Naive thymus-derived CD8-positive, alpha-beta T cell (primary cell): ENCODE data around the gene BLVRB. TPM values are rescaled to one million over a fixed set of nuclear protein-coding genes. Genes with fewer than 3 reads are reported as not detected.
"Not testable (repeated sequence)": the region's sequence is repeated elsewhere in the genome, so short reads cannot be mapped to it uniquely, and the experiment has no call there.

Experiments
- ATAC-seq, 2 donors: fragments of 150-1000 bp; cut with Tn5 transposase in 1 of 2; sonication (Bioruptor Pico), chemical (Tn5 transposase) in 1 of 2; 1 replicate in 1 of 2; 2 replicates in 1 of 2; pipeline ENCODE4 v1.10.0; 2021; ENCODE audit warnings: mild to moderate bottlenecking in 2 of 2, moderate library complexity in 2 of 2
- POLR2A ChIA-PET: fragments of 350-600 bp; sonication (Branson Sonifier 250); formaldehyde crosslinking; loops from one replicate; lab custom pipeline; 2021; ENCODE audit warnings: antibody characterized with exemption; lab: Charles Lee
- DNase-seq, 10 donors: peaks; one replicate each; pipeline versions ENCODE4 v3.0.0 to v3.0.0-alpha.2; 2020 to 2022
- H3K27ac Mint-ChIP-seq, 10 donors: one replicate each; pipeline ENCODE4 v1.8.0; 2020 to 2022; ENCODE audit warnings: mild to moderate bottlenecking in 10 of 10, mixed read lengths in 10 of 10, moderate library complexity in 4 of 10, inconsistent platforms in 1 of 10
- H3K27me3 Mint-ChIP-seq, 5 donors: one replicate each; pipeline ENCODE4 v1.8.0; 2021 to 2022; ENCODE audit warnings: mixed read lengths in 5 of 5
- H3K36me3 Mint-ChIP-seq, 3 donors: one replicate each; pipeline ENCODE4 v1.8.0; 2020 to 2022; ENCODE audit warnings: mixed read lengths in 3 of 3, mild to moderate bottlenecking in 2 of 3, inconsistent platforms in 1 of 3
- H3K4me1 Mint-ChIP-seq, 4 donors: one replicate each; pipeline ENCODE4 v1.8.0; 2021 to 2022; ENCODE audit warnings: mixed read lengths in 4 of 4
- H3K4me3 Mint-ChIP-seq, 10 donors: one replicate each; pipeline ENCODE4 v1.8.0; 2020 to 2022; ENCODE audit warnings: mild to moderate bottlenecking in 10 of 10, mixed read lengths in 10 of 10, moderate library complexity in 6 of 10, inconsistent platforms in 1 of 10
- H3K9me3 Mint-ChIP-seq, 9 donors: one replicate each; pipeline ENCODE4 v1.8.0; 2020 to 2022; ENCODE audit warnings: mixed read lengths in 9 of 9, mild to moderate bottlenecking in 3 of 9, inconsistent platforms in 1 of 9, moderate library complexity in 1 of 9
- polyA plus RNA-seq, 3 donors: library from polyadenylated mRNA; unstranded; fragments of 300-500 nt; fragmentation: Illumina TruSeq; gene quantifications; one replicate each; pipeline ENCODE4 v1.2.3, GENCODE V29; 2021
- total RNA-seq, 8 experiments: library from RNA in 2 of 8; stranded (reverse) in 2 of 8; gene quantifications; one replicate each; pipeline ENCODE4 v1.2.3 and lab custom pipeline; 2021 to 2026

BLVRB gene
- total and polyA plus RNA-seq, 5 experiments from 2014 or later, result 11.8 to 27.8 (median 17.3) TPM

DNA sequence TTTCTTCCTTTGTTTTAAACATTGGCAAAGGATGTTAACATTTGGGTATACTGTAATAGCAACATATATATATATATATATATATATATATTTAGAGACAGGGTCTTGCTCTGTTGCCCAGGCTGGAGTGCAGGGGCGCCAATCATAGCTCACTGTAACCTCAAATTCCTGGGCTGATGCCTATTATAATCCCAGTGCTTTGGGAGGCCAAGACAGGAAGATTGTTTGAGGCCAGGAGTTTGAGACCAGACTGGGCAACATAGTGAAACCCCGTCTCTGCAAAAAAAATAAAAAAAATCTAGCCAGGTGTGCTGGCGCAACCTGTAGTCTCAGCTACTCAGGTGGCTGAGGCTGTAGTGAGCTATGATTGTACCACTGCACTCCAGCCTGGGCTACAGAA lies 5.4 kb downstream of the BLVRB start:
- no peak for ATAC-seq
- Mint-ChIP-seq H3K36me3 (peaks cover 0 to 2% (median 0%) of the 10 kb centered on the region in 3 donors), H3K4me3 (no peak overlapping the region), H3K27me3 (no peaks in the 10 kb centered on the region), H3K9me3 (no peaks in the 10 kb centered on the region), H3K27ac (no peak overlapping the region), H3K4me1 (peaks cover 10 to 27% (median 13%) of the 10 kb centered on the region in 4 donors)
- POLR2A ChIA-PET, result no interaction called here
- DNase-seq, result no peak

DNA sequence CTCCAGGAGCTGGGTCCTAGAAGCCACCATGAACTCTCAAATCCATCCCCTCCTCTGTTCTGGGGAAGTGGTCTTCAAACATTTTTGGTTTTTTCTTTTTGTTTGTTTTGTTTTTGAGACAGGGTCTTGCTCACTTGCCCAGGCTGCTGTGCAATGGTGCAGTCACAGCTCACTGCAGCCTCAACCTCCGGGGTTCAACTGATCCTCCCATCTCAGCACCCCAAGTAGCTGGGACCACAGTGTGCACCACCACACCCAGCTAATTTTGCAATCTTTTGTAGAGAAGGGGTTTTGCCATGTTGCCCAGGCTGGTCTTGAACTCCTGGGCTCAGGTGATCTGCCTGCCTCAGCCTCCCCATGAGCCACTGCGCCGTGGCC lies 7.0 kb downstream of the BLVRB start:
- no peak overlapping the region for H3K27ac Mint-ChIP-seq
- peaks cover 0 to 2% (median 0%) of the 10 kb centered on the region in 3 donors for H3K36me3 Mint-ChIP-seq
- no peaks in the 10 kb centered on the region for H3K27me3 Mint-ChIP-seq
- H3K4me3 Mint-ChIP-seq, result no peak overlapping the region
- POLR2A ChIA-PET, result no interaction called here
- H3K4me1 Mint-ChIP-seq, result peaks cover 0 to 18% (median 5%) of the 10 kb centered on the region in 4 donors
- no peak for DNase-seq
- ATAC-seq, result no peak
- no peaks in the 10 kb centered on the region for H3K9me3 Mint-ChIP-seq

DNA sequence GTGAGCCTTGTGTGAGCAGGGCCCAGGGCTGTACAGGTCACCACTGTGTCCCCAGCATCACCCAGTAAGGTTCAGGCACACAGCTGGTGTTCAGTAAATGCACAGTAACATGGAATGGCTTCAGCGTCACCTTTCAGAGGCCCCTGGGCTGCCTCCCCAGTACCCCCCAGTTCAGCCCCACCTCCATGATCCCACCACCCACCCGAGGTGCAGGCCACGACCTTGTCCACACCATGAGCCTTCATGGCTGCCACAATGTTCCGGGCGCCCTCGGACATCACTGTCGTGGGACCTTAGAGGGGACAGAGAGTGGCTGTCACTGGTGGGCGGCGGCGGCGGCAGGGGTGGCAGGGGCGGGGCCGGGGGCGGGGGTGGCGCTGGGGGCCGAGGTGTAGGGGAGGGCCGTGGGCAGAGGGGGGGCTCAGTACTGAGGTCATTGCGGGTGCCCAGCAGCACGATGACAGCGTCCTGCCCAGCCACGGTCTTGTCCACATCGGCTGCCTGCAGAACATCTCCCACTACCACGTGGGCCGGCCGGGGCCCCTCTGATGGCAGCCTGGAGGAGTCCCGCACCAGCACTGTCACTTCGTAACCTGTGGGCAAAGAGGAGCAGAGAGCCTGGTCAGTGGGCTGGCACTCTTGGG lies 7.5 kb downstream of the BLVRB start:
- DNase-seq (no peak), ATAC-seq (no peak)
- Mint-ChIP-seq H3K36me3 (peaks cover 0 to 2% (median 0%) of the 10 kb centered on the region in 3 donors), H3K4me1 (peaks cover 0 to 16% (median 5%) of the 10 kb centered on the region in 4 donors), H3K9me3 (no peaks in the 10 kb centered on the region), H3K27ac (no peak overlapping the region), H3K4me3 (no peak overlapping the region), H3K27me3 (no peaks in the 10 kb centered on the region)
- POLR2A ChIA-PET, result no interaction called here

DNA sequence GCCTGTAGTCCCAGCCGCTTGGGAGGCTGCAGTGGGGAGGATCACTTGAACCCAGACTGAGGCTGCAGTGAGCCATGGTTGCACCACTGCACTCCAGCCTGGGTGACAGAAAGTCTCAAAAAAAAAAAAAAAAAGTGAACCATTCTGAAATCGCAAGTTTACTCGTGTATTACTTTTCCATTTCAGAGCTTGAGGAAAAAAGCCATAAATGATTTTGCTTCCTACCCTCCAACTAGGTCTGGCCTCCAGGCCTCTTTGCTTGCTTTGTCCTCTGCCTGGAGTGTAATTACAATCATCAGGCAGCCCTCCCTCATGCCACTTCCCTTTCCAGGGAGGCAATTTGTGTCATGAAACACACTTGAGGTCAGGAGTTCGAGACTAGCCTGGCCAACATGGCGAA lies 8.5 kb downstream of the BLVRB start:
- Mint-ChIP-seq H3K9me3 (no peaks in the 10 kb centered on the region), H3K36me3 (peaks cover 0 to 2% (median 0%) of the 10 kb centered on the region in 3 donors), H3K4me3 (no peak overlapping the region), H3K27ac (no peak overlapping the region), H3K4me1 (peaks cover 0 to 11% (median 5%) of the 10 kb centered on the region in 4 donors), H3K27me3 (no peaks in the 10 kb centered on the region)
- ATAC-seq, result no peak
- POLR2A ChIA-PET, result interaction anchor here (0.7 kb wide), 1 partner anchor 146 kb away, joined by 3 read pairs; no protein-coding TSS in a partner anchor
- DNase-seq, result no peak

DNA sequence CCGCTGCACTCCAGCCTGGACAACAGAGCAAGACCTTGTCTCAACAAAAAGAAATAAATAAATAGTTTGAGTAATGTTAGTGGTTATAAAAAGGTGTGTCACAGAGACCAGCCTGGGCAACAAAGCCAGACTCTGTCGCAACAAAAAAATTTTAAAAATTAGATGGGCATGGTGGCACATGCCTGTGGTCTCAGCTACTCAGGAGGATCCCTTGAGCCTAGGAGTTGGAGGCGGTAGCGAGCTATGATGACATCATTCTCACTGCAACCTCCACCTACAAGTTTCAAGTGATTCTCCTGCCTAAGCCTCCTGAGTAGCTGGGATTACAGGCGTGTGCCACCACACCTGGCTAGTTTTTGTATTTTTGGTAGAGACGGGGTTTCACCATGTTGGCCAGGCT lies 11.6 kb downstream of the BLVRB start:
- DNase-seq, H3K4me1 Mint-ChIP-seq, H3K9me3 Mint-ChIP-seq, H3K27ac Mint-ChIP-seq, ATAC-seq, H3K36me3 Mint-ChIP-seq, H3K4me3 Mint-ChIP-seq, H3K27me3 Mint-ChIP-seq: not testable (repeated sequence)
- POLR2A ChIA-PET, result interaction anchor here (0.6 to 1.3 kb wide), 2 partner anchors 17 to 149 kb away, joined by 3 to 5 read pairs; no protein-coding TSS in a partner anchor

DNA sequence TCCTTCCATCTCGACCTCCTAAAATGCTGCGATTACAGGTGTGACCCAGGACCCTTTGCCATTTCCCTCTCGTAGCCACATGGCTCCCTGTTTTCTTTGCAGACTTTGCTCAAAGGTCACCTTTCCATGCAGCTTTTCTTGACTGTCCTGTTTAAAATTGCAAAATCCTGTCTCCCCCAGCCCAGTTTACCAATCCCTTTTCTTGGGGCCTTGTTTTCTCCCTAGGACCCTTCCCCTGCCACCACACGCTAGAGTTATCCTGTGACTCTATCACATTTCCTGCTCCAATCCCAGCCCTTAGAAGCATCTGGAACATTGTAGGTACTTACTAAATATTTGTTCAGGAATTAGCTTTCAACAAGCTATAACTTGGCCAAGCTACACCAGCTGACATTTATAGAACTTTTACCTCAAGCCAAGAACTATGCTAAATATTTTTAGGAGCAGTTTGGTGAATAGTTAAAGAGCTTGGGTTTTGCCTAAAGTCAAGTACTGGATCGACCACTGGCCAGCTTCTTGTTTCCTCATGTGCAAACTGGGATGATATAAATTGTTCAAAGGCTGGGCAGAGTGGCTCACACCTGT lies 12.3 kb downstream of the BLVRB start:
- Mint-ChIP-seq H3K27ac (no peak overlapping the region), H3K4me3 (no peak overlapping the region), H3K36me3 (peaks cover 0 to 7% (median 4%) of the 10 kb centered on the region in 3 donors), H3K4me1 (no peaks in the 10 kb centered on the region), H3K9me3 (no peaks in the 10 kb centered on the region), H3K27me3 (no peaks in the 10 kb centered on the region)
- POLR2A ChIA-PET, result interaction anchor here (0.6 to 1.3 kb wide), 2 partner anchors 17 to 148 kb away, joined by 3 to 5 read pairs; no protein-coding TSS in a partner anchor
- no peak for DNase-seq
- ATAC-seq, result no peak

DNA sequence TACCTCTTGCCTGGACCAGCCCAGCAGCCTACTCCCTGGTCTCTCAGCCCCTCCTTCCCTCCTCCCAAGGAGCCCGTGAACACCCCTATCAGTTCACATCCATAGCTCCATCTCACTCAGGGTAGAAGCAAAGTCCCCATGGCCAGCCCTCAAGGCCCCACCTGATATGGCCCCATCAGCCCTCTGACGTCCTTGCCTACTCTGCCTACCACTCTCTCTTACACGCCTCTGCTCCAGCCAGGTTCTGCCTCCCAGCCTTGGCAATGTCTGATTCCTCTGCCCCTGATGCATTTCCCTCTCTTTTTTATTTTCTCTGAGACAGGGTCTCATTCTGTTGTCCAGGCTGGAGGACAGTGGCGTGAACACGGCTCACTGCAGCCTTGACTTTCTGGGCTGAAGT lies 13.5 kb downstream of the BLVRB start:
- Mint-ChIP-seq H3K4me1 (no peaks in the 10 kb centered on the region), H3K27me3 (no peaks in the 10 kb centered on the region), H3K9me3 (no peaks in the 10 kb centered on the region), H3K27ac (peak overlapping the region in 1 of 10 donors; percentile 18), H3K4me3 (no peak overlapping the region), H3K36me3 (peaks cover 0 to 5% (median 4%) of the 10 kb centered on the region in 3 donors)
- no peak for DNase-seq
- POLR2A ChIA-PET, result interaction anchor here (0.6 to 1.0 kb wide), 2 partner anchors 103 to 265 kb away, joined by 3 read pairs; partner anchors contain the start of gene PLD3
- no peak for ATAC-seq

DNA sequence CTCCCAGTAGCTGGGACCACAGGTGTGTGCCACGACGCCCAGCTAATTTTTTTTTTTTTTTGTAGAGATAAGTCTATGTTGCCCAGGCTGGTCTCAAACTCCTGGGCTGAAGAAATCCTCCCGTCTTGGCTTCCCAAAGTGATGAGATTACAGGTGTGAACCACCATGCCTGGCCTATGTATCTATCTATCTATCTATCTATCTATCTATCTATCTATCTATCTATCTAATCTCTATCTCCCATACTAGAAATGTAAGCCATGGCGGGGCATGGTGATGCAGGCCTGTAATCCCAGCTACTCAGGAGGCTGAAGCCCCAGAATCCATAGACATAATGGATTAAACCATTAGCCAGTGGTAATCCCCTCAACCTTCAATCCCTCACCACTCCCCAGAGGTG lies 14.9 kb downstream of the BLVRB start:
- H3K4me3 Mint-ChIP-seq, result no peak overlapping the region
- peaks cover 0 to 5% (median 4%) of the 10 kb centered on the region in 3 donors for H3K36me3 Mint-ChIP-seq
- H3K27ac Mint-ChIP-seq, result no peak overlapping the region
- H3K27me3 Mint-ChIP-seq, result no peaks in the 10 kb centered on the region
- POLR2A ChIA-PET, result interaction anchor here (0.6 kb wide), 1 partner anchor 753 kb away, joined by 3 read pairs; no protein-coding TSS in a partner anchor
- ATAC-seq (no peak), DNase-seq (no peak)
- H3K9me3 Mint-ChIP-seq, result no peaks in the 10 kb centered on the region
- H3K4me1 Mint-ChIP-seq, result peaks cover 0 to 1% (median 0%) of the 10 kb centered on the region in 4 donors

DNA sequence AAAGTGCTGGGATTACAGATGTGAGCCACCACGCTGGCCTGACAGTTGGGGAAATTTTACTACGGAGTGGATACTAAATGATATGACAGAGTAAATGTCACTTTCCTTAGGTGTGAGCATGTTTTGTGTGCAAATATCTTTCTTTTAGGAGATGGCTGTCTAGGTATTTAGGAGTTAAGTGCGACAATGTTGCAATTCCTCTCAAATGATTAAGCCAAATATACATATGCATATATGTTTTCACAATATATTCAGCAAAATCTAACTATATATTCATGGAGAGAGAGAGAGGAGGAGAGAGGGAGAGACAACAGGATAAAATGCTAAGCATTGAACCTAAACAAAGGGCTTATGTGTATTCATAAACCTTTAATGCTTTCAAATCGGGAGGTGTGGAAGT lies 16.0 kb downstream of the BLVRB start:
- Mint-ChIP-seq H3K9me3 (no peaks in the 10 kb centered on the region), H3K36me3 (peaks cover 0 to 5% (median 4%) of the 10 kb centered on the region in 3 donors), H3K4me1 (peaks cover 4 to 8% (median 5%) of the 10 kb centered on the region in 4 donors), H3K4me3 (no peak overlapping the region), H3K27ac (no peak overlapping the region), H3K27me3 (no peaks in the 10 kb centered on the region)
- POLR2A ChIA-PET, result no interaction called here
- DNase-seq (no peak), ATAC-seq (no peak)

DNA sequence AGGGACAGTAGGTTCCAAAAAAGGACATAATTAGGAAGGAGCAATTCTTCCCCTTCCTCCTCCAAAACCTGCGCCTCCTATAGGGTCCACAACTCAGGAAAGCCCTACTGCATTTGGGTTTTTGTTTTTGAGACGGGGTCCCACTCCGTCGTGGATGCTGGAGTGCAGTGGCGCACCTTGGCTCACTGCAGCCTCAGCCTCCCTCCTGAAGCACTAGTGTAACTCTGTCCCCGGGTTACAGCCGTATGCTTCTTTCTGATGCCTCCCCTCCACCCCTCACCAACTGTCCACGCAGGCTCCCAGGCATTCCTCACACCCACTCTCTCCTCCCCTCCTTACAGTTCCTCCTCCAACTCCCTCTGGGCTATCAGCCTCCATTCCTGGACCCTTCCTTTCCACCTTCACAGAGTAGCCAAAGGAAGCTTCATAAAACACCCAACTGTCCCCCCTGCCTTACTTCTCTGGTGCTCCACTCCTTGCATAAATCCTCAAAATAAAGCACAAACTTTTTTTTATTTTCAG lies 19.2 kb downstream of the BLVRB start:
- ATAC-seq (no peak), DNase-seq (no peak)
- Mint-ChIP-seq H3K9me3 (no peaks in the 10 kb centered on the region), H3K27ac (peak overlapping the region in 7 of 10 donors; percentile 27 to 74 (median 58)), H3K4me1 (peaks cover 14 to 21% (median 18%) of the 10 kb centered on the region in 4 donors), H3K27me3 (no peaks in the 10 kb centered on the region), H3K4me3 (peak overlapping the region in 5 of 10 donors; percentile 4 to 43 (median 18)), H3K36me3 (peaks cover 0 to 9% (median 5%) of the 10 kb centered on the region in 3 donors)
- POLR2A ChIA-PET, result no interaction called here

DNA sequence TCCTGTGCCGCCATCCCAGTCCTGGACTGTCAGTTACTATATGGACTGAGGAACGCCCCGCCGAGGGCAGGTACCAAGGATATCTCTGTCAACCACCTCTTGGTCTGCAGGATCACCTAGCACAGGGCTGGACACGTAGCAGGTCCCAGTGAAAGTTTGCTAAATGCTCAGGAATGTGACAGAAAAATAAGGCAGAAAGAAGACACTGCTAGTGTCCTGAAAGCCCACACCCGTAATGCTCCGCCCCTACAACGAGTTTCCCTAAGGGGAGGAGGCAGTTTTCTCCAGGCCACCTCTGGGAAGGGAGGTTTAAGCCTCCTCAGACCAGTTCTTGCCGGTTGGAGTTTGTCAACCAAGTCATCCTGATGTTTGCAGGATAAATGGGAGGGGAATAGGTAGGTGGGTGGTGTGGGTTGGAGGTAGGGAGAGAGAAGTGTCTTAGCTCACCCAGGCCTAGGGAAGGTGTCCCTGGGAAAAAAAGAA lies 19.7 kb downstream of the BLVRB start:
- Mint-ChIP-seq H3K9me3 (no peaks in the 10 kb centered on the region), H3K36me3 (peaks cover 0 to 12% (median 5%) of the 10 kb centered on the region in 3 donors), H3K4me1 (peaks cover 14 to 24% (median 18%) of the 10 kb centered on the region in 4 donors), H3K27me3 (no peaks in the 10 kb centered on the region), H3K27ac (peak overlapping the region in 7 of 10 donors; percentile 39 to 89 (median 75)), H3K4me3 (peak overlapping the region; percentile 26 to 99 (median 66))
- ATAC-seq (no peak), DNase-seq (no peak)
- POLR2A ChIA-PET, result interaction anchor here (1.4 to 4.5 kb wide), 2 partner anchors 23 to 43 kb away, joined by 3 to 73 read pairs; no protein-coding TSS in a partner anchor

DNA sequence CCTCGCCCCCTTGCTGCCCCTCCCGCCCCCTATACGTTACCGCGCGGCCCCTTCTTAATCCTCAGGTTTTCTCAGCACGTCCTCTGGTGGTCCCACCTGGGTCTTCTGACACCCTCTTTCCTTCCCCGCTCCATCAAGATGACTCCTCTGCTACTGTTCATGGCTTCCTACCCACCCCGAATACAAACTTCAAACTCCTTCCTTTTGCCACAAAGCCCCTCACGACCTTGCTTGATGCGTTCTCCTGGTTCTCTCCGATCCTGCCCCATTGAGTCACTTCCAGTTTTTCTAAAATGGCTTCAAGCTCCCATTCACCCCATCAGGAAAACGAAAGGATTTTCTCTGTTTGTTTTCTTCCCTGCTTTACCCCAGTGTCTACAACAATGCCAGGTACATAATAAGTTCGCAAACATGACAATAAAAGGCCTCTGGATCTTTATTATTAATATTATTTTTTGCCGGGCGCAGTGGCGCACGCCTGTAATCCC lies 20.7 kb downstream of the BLVRB start:
- Mint-ChIP-seq H3K4me3 (peak overlapping the region; percentile 95 to 100 (median 99)), H3K27ac (peak overlapping the region; percentile 89 to 99 (median 96)), H3K4me1 (peaks cover 14 to 24% (median 18%) of the 10 kb centered on the region in 4 donors), H3K36me3 (peaks cover 0 to 17% (median 3%) of the 10 kb centered on the region in 3 donors), H3K9me3 (no peaks in the 10 kb centered on the region), H3K27me3 (no peaks in the 10 kb centered on the region)
- DNase-seq (no peak), ATAC-seq (no peak)
- POLR2A ChIA-PET, result interaction anchor here (1.4 to 5.8 kb wide), 7 partner anchors 12 to 159 kb away, joined by 3 to 73 read pairs (median 21); partner anchors contain the start of genes AKT2, BLVRB, C19orf47 and PLD3
